Measurements from ENCODE around the gene PRICKLE4. TPM values are rescaled to one million over a fixed set of nuclear protein-coding genes. Genes with fewer than 3 reads are reported as not detected.

The PRICKLE4 gene, protein sequence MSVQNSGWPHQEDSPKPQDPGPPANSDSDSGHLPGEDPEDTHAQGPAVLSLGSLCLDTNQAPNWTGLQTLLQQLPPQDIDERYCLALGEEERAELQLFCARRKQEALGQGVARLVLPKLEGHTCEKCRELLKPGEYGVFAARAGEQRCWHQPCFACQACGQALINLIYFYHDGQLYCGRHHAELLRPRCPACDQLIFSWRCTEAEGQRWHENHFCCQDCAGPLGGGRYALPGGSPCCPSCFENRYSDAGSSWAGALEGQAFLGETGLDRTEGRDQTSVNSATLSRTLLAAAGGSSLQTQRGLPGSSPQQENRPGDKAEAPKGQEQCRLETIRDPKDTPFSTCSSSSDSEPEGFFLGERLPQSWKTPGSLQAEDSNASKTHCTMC
- total RNA-seq (not detected in 2 replicates), polyA plus RNA-seq (0.60 and 0.75 TPM in 2 replicates), polyA minus RNA-seq (0.86 TPM in 1 of 2 replicates, not detected in the other)
- total RNA-seq (2013), result 0.19 TPM

DNA sequence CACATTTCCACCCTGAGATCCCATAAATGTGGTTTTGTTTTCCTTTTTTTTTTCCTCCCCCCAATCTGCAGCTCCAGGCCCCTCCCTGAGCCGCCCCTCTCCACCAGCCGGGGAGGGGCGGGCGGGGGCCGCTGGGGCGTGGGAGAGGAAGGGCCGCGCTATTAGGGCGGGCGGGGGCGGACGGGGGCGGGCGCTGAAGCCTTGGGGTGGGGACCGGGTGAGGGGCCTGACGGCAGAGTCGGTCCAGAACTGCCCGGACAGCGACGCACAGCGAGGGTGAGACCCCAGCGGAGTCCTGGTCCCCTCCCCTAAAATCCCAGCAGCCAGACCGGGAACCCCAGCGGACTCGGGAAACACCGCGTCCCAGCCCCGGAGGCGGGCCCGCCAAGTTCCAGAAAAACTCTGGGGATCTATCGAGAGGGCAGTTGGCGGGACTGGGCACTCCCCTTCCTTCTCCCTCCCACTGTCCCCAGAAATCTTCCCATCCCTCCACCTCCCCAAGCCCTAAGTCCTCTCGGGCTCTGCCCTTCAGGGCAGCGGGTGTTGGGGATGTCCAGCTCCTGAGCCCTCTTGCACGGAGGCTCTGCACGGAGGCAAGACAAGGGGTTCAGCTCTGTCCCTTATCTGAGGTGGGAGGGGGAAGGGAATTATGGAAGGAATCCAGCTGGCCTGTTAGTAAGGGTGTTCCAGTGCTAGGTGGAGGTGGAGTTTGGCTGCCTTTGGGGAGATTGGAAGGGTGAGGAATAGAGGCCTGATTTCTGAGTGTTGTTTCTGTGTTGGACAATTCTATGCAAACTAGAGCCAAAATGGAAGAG lies at the start of gene PRICKLE4:
TSS of gene PRICKLE4 (plus strand) at position 232 of the 815 bp plus-strand sequence. CDS start 2,692 bp downstream, outside the sequence.
- no peaks in the 10 kb centered on the region for H3K9me3 Mint-ChIP-seq (ENCODE audit: insufficient read depth)
- H3K9ac ChIP-seq (ENCODE audit: low read length), result peak within 1 kb of the TSS; percentile 74
- POLR2A ChIA-PET, result no interaction called here

More for the DNA sequence above, at the start of gene PRICKLE4:
- Histone ChIP-seq H3K4me2 (replicated peaks; ENCODE audit: low read depth, low read length, poor library complexity, severe bottlenecking) (peak within 1 kb of the TSS; percentile 90), H3K4me1 (ENCODE audit: control insufficient read depth in 2 of 2, insufficient read depth in 2 of 2, low read length in 2 of 2) (peaks cover 21 to 31% of the 10 kb centered on the region in 2 donors), H3K27me3 (replicated peaks in 1 of 4; ENCODE audit: control extremely low read depth in 1 of 4, control insufficient read depth in 3 of 4, insufficient read depth in 4 of 4, low read length in 3 of 4) (no peaks in the 10 kb centered on the region), H3K27ac (ENCODE audit: low read length in 2 of 2) (peak within 1 kb of the TSS in 1 of 2 donors; percentile 25), H3K36me3 (replicated peaks in 1 of 2; ENCODE audit: control extremely low read depth in 1 of 2, control insufficient read depth in 1 of 2, extremely low read depth in 1 of 2, insufficient read depth in 2 of 2, low read length in 1 of 2) (peaks cover 0 to 10% of the 10 kb centered on the region in 2 experiments), H2AFZ (ENCODE audit: insufficient read depth, low read depth, low read length, poor library complexity, severe bottlenecking) (peak within 1 kb of the TSS; percentile 93), H3K9me3 (ENCODE audit: control extremely low read depth in 1 of 3, control insufficient read depth in 2 of 3, insufficient read depth in 1 of 3, low read length in 2 of 3) (no peaks in the 10 kb centered on the region), H3K4me3 (ENCODE audit: control extremely low read depth in 1 of 5, extremely low read depth in 1 of 5, insufficient read depth in 1 of 5, low read depth in 2 of 5, low read length in 4 of 5) (peak within 1 kb of the TSS; percentile 49 to 79 (median 67)), H4K20me1 (ENCODE audit: control insufficient read depth, insufficient read depth, low read length, poor library complexity, severe bottlenecking) (no peaks in the 10 kb centered on the region), H3K79me2 (ENCODE audit: control insufficient read depth, insufficient read depth, low read length) (peaks cover 8% of the 10 kb centered on the region)
- no peak for TF ChIP-seq EZH2 (IDR thresholded peaks at IDR 0.05; ENCODE audit: borderline replicate concordance, insufficient read depth, low read depth, low read length, poor library complexity, severe bottlenecking)
- TF ChIP-seq, protein P1, sequence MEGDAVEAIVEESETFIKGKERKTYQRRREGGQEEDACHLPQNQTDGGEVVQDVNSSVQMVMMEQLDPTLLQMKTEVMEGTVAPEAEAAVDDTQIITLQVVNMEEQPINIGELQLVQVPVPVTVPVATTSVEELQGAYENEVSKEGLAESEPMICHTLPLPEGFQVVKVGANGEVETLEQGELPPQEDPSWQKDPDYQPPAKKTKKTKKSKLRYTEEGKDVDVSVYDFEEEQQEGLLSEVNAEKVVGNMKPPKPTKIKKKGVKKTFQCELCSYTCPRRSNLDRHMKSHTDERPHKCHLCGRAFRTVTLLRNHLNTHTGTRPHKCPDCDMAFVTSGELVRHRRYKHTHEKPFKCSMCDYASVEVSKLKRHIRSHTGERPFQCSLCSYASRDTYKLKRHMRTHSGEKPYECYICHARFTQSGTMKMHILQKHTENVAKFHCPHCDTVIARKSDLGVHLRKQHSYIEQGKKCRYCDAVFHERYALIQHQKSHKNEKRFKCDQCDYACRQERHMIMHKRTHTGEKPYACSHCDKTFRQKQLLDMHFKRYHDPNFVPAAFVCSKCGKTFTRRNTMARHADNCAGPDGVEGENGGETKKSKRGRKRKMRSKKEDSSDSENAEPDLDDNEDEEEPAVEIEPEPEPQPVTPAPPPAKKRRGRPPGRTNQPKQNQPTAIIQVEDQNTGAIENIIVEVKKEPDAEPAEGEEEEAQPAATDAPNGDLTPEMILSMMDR (IDR thresholded peaks at IDR 0.05), result no peak
- ATAC-seq (ENCODE audit: low read depth) (peak; percentile 1), DNase-seq (peak; percentile 38)
- CTCF ChIA-PET, result interaction anchor here (1.3 to 10.0 kb wide), 5 partner anchors 140 to 447 kb away, joined by 3 to 198 read pairs (median 5); partner anchors contain the start of genes BYSL, MED20 and TAF8
- WGBS (ENCODE audit: insufficient coverage), result 4% methylated on average over 23 of the region's 36 CpGs
- Mint-ChIP-seq H3K27ac (peak within 1 kb of the TSS; percentile 77), H3K4me1 (peaks cover 33% of the 10 kb centered on the region), H3K27me3 (no peaks in the 10 kb centered on the region), H3K4me3 (peak within 1 kb of the TSS; percentile 96)
- intact Hi-C loops (cut with micrococcal nuclease), result loop anchor here (1.0 to 10.0 kb wide), 7 partner anchors 45 to 944 kb away; partner anchors contain the start of genes MRPS10, PRPH2, TAF8 and TFEB

All from B cell (primary cell).